ENCODE data around the gene MASP2.
"Not testable (repeated sequence)": the region's sequence is repeated elsewhere in the genome, so short reads cannot be mapped to it uniquely, and the experiment has no call there.

Gene MASP2

GRCh38 chr1:11046625-11047365 lies at the start of gene MASP2:
MASP2 (minus strand) TSS chr1:11047239; CDS start chr1:11047207, 32 bp downstream.
- DNase-seq: no peak

GRCh38 chr1:11083784-11084183 lies 36.7 kb upstream of the MASP2 start:
- not testable (repeated sequence) for DNase-seq

DNA sequence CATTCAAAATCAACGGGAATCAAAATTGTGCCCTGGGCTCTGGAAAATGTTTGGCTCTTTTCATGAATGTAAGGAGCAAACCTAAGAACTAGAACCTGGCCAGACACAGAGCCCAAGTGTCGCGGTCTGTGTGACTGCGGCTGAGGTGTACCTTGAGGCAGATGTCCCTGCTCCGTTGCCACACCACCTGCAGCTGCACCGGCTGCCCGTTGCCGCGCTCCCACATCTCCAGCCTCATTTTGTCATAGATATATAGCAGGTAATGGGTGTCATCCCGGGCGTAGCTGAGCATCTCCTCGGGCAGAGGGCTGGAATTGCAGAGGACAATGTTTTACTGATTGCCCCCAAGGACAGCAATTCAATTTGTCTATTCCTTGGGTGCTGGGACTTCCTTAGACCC lies 33.9 kb upstream of the MASP2 start:
- DNase-seq: no peak

- no peak for DNase-seq
These were observed 31.6 kb upstream of the MASP2 start for GRCh38 chr1:11078631-11079030.

GRCh38 chr1:11073398-11073797 lies 26.4 kb upstream of the MASP2 start:
- not testable (repeated sequence) for DNase-seq

- no peak for DNase-seq
These were observed 25.3 kb upstream of the MASP2 start for GRCh38 chr1:11072216-11072917.

- no peak for DNase-seq
These were observed 24.6 kb upstream of the MASP2 start for GRCh38 chr1:11071463-11072215.

DNA sequence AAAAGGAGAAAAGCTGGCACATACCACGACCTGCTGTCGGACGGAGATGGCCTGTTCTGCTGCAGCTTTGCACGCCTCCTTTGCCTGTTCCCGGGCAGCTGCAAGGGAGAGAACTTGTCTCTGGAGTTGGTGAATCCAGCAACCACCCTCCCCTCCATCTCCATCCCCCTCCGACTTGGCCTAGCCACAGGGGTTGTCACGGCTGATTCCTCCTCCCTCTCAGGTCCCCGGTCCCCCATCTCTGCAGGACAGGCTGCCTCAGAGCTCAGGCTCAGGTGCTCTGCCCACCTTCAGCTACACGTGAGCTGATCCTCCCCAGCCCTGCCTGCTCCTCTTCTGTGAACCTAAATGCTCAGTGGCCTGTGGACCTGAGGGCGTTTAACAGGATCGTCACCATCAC lies 23.8 kb upstream of the MASP2 start:
- no peak for DNase-seq

DNA sequence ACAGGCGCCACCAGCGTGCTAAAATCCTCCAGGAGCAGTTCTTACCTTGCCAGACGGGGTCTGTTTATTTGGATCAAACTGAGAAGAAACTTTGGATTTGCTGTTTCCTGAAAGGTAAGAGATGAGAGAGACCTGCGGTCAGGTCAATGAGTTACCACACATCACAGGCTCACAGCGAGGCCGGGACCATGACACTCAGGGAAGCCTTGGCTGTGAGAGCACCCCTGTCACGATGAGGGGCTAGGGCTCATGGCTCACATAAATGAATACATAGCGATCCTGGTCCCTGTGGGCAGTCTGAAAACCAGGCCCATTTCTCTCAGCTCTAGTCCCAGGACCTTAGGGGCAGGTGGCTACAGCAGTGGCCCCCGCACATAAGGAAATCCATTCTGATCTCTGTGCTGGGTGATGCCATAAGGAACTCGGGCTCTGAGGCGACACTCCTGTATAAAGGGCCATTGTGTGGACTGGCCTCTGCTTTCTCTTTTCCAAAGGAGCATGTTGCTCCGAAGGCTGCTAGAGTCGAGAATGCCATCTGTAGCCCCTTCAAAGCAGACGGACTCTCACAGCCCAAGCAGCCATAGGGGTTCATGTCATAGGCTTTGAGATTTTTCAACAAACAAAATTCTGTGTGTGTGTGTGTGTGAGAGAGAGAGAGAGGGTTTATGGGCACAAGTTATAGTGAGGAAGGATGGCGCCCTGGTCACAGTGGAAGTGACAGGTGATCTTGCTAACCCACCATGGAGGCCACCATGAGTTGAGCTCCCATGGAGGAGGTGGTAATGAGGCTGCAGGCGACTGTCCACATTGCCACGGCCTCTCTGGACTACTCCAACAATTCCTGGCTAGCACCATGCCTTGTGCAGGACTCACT lies 21.8 kb upstream of the MASP2 start:
- DNase-seq: no peak

GRCh38 chr1:11067716-11068599 lies 20.9 kb upstream of the MASP2 start:
- DNase-seq: no peak

- no peak for DNase-seq
These were observed 18.8 kb upstream of the MASP2 start for GRCh38 chr1:11065796-11066195.

- DNase-seq: no peak
These were observed 17.9 kb upstream of the MASP2 start for GRCh38 chr1:11064942-11065341.

GRCh38 chr1:11063937-11064537 lies 17.0 kb upstream of the MASP2 start:
- DNase-seq: not testable (repeated sequence)

GRCh38 chr1:11062965-11063401 lies 15.9 kb upstream of the MASP2 start:
- peak; percentile 24 for DNase-seq

DNA sequence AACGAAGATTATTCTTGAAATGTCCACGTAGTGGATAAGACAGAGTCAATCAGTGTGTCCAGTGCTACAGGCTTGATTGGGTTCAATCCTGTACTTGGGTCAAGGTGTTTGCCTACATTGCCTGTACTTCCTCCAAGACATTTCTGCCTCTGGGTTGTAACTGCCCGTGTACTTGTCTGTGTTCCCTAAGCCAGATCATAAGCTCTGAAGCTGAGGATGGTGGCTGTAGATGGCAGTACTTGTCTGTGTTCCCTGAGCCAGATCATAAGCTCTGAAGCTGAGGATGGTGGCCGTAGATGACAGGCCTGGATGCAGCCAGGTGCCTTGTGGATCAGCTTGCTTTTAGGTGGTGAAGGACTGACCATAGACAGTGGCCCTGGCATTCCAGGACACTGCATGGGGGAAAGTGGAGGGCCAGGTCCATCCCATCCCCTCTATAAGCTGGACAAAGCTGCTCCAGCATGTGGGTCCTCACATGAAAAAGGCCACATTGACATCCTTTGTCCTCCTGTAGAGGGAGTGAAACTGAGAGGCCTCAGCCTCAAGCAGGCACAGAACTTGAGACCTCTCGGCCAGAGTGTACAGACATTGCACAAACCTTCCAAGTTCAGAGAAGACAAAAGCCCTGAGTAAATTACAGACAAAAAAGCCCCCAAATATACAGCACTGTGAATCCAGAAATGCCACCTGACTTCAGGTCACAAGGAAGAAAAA lies 14.8 kb upstream of the MASP2 start:
- no peak for DNase-seq

- DNase-seq: peak; percentile 92
These were observed 13.2 kb upstream of the MASP2 start, which contains the start of gene SRM for GRCh38 chr1:11059968-11060830. SRM (minus strand) TSS chr1:11060018; CDS start chr1:11059943, 75 bp downstream.

- DNase-seq: no peak
These were observed 12.3 kb upstream of the MASP2 start for GRCh38 chr1:11059155-11059967.

- DNase-seq: no peak
These were observed 11.6 kb upstream of the MASP2 start for GRCh38 chr1:11058595-11059154.

Data from CD4-positive, alpha-beta T cell treated with Interleukin-10 for 1 hour (primary cell).